Activated effector memory CD4-positive, alpha-beta T cell treated with Interleukin-2 at 50 U/mL for 16 hours (primary cell): ENCODE results near the gene MORF4L1.
"Not testable (repeated sequence)": the region's sequence is repeated elsewhere in the genome, so short reads cannot be mapped to it uniquely, and the experiment has no call there.

ENCODE experiments used
- DNase-seq: peaks from one replicate; pipeline ENCODE4 v3.0.0-alpha.2; 2020

MORF4L1 gene

GRCh38 chr15:78859971-78860719 lies 12.5 kb upstream of the MORF4L1 start:
- peak; percentile 41 for DNase-seq

GRCh38 chr15:78865585-78865984 lies 7.1 kb upstream of the MORF4L1 start:
- DNase-seq, result not testable (repeated sequence)

DNA sequence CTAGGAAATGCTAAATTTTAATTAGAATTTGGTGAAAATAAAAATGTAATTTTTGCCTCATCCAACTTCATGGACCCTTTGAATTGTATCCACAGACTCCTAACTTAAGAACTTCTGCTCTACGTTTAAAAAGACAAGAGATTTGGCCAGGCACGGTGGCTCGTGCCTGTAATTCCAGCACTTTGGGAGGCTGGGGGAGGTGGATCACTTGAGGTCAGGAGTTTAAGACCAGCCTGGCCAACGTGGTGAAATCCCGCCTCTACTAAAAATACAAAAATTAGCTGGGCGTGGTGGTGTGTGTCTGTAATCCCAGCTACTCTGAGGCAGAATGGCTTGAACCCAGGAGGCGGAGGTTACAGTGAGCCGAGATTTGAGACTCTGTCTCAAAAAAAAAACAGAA lies 6.7 kb upstream of the MORF4L1 start:
- not testable (repeated sequence) for DNase-seq

- no peak for DNase-seq
Observed at GRCh38 chr15:78866803-78867202, 5.9 kb upstream of the MORF4L1 start.

DNA sequence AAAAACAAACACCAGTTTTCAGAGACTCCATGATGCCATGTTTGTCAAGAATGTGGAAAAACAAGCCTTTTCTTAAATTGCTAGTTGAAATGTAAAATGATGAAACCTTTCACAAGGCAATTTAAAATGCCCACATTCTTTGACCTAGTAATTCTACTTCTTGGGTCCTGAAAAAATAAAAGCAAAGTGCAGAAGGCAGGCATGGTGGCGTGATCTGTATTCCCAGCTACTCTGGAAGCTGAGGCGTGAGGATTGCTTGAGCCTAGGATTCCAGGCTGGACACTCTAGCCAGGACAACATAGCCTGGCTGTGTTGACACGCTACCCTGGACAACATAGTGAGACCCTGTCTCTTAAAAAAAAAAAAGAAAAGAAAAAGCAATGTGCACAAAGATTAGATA lies 4.3 kb upstream of the MORF4L1 start:
- no peak for DNase-seq

- DNase-seq, result not testable (repeated sequence)
Observed at GRCh38 chr15:78871483-78872127, 1.1 kb upstream of the MORF4L1 start.

- DNase-seq, result peak; percentile 84
Observed at GRCh38 chr15:78872972-78873792, 492 bp downstream of the MORF4L1 start.

GRCh38 chr15:78873793-78874765 lies 1.4 kb downstream of the MORF4L1 start:
- peak; percentile 12 for DNase-seq

- DNase-seq, result no peak
Observed at GRCh38 chr15:78875107-78875914, 2.6 kb downstream of the MORF4L1 start.

DNA sequence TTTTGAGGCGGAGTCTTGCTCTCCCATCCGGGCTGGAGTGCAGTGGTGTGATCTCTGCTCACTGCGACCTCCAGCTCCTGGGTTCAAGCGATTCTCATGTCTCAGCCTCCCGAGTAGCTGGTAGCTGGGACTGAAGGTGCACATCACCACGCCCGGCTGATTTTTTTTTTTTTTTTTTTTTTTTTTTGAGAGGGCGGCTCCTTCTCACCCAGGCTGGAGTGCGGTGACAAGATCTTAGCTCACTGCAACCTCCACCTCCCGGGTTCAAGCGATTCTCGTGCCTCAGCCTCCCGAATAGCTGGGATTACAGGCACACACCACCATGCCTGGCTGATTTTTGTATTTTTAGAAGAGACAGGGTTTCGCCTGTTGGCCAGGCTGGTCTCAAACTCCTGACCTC lies 4.3 kb downstream of the MORF4L1 start:
- not testable (repeated sequence) for DNase-seq

DNA sequence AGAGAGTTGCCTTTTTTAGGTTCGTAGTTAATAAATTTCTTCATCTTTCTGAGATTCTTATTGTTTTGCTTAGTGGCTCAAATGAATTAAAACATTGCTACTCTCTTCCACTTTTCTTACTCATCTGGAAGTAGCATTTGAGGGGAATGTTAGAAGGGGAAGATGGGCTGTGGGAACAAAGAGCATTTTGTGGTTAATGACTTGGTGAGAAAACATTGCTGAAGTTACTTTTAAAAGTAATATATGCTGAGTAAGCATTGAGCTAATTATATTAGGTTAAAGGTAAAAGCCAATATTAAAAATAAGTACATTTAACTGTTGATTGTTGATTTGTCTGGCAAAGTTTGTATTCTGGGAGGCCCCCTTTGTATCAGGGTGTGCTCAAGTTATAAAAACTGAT lies 5.7 kb downstream of the MORF4L1 start:
- DNase-seq, result no peak

GRCh38 chr15:78879517-78880241 lies 7.0 kb downstream of the MORF4L1 start:
- DNase-seq, result no peak

DNA sequence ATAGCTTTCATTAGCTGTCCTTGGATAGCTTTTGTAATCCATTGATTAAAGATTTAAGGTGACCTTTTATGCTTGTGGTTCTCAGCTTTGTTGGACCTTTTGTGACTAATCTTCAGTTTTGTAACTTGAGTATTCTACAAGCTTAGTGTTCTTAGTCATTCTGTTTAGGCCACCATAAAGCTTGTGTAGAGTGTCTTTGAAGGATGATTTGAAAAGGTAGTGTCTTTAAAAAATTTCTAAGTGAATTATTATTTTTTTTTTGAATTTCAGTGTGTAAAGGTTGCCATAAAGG lies 7.5 kb downstream of the MORF4L1 start:
- no peak for DNase-seq

DNA sequence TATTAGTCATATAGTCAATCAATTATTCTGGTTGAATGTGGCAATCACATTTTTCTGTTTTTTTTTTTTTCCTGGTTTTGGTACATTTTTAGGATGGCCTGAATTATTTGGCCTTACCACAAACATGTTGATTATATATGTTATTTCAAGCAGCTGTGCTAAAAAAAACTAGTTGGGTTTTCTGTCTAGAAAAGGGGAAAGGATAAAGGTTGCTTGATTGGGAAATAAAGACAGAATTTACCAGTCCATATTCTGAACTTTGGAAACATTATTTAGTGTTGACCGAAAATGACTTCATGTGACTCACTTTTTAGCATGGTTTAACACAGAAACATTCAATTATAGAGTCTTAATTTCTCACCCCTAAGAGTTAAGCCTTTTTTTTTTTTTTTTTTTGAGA lies 8.1 kb downstream of the MORF4L1 start:
- DNase-seq, result no peak

DNA sequence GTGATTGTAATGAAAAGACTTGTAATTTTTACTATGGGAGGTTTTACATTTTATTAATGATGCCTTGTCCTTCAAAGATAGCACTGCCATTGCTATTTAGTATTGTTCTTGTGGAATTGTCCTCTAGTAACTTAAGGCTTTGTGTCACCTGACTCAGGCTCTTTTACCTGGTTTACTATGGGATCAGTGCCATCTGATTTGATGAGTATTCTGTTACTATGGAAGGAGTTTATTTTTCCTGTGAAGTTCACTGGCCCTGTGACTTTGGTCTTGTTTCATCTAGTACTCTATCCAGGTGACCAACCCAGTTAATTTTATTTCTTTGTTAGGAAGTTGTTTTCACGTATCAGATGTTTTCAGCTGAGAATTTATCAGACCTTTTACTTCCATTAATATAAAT lies 9.0 kb downstream of the MORF4L1 start:
- DNase-seq, result no peak

- DNase-seq, result no peak
Observed at GRCh38 chr15:78889000-78889399, 16.3 kb downstream of the MORF4L1 start.

- DNase-seq, result no peak
Observed at GRCh38 chr15:78893538-78893937, 20.8 kb downstream of the MORF4L1 start.

DNA sequence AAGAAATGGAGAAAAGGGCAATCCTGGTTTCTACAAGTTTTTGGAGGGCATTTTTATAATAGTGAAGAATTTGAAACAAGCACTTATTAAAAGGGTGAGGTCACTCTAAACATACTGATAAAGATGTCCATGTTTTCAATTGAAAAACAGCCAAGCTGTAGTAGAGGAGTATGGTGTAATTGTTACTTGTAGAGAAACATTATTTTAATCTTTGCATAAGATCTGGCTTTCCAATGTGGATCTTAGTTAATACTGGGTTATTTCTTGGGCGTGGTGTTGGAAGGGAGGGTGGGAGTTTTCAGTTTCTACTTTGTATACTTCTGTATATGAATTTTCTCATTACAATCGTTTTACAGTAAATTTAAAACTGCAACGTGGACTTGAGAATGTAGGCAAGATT lies 22.8 kb downstream of the MORF4L1 start:
- no peak for DNase-seq

GRCh38 chr15:78898540-78898939 lies 25.9 kb downstream of the MORF4L1 start:
- no peak for DNase-seq

GRCh38 chr15:78900819-78901533 lies 28.3 kb downstream of the MORF4L1 start:
- DNase-seq, result not testable (repeated sequence)
